Testis (tissue), 3 donors: Measurements from ENCODE around the gene NAXE. TPM values are rescaled to one million over a fixed set of nuclear protein-coding genes. Genes with fewer than 3 reads are reported as not detected.

Experiments used
- DNase-seq: peaks from one replicate; pipeline ENCODE4 v3.0.0-alpha.2; 2019
- H3K27ac ChIP-seq, 2 donors: fragments of 200-600 bp; sonication (generic); one replicate each; pipeline ENCODE4 v1.5.1; 2019
- H3K27me3 ChIP-seq: fragments of 200-600 bp; sonication (generic); one replicate; pipeline ENCODE4 v1.5.1; 2019
- H3K36me3 ChIP-seq: fragments of 200-600 bp; sonication (generic); one replicate; pipeline ENCODE4 v1.5.1; 2017; ENCODE audit warnings: low read depth; ENCODE audit errors: missing control alignments
- H3K4me1 ChIP-seq: fragments of 200-600 bp; sonication (generic); one replicate; pipeline ENCODE4 v1.5.1; 2019
- H3K4me3 ChIP-seq, 2 donors: fragments of 200-600 bp; sonication (generic); one replicate each; pipeline ENCODE4 v1.5.1; 2017 to 2019
- H3K9me3 ChIP-seq: fragments of 200-600 bp; sonication (generic); one replicate; pipeline ENCODE4 v1.5.1; 2017
- CTCF ChIP-seq, 3 experiments: fragments of 450-650 bp in 2 of 3; fragments of 200-600 bp in 1 of 3; sonication (generic) in 1 of 3; IDR thresholded peaks; one replicate each; pipeline ENCODE4 v1.5.1; 2016 to 2019; ENCODE audit warnings: antibody characterized with exemption in 3 of 3, mild to moderate bottlenecking in 2 of 3, moderate library complexity in 1 of 3
- POLR2A ChIP-seq: fragments of 450-650 bp; IDR thresholded peaks from one replicate; pipeline ENCODE4 v1.6.1; 2017; ENCODE audit warnings: antibody characterized with exemption, mild to moderate bottlenecking, moderate library complexity
- WGBS, 2 donors: methylation state at CpG; one replicate each; pipeline ENCODE4 v1.1.5; 2018; 5-methylcytosine and 5-hydroxymethylcytosine counted together
- intact Hi-C: fragments of 100-400 bp; cut with DNase I; formaldehyde crosslinking; loops from one replicate; pipeline ENCODE4 v1.15.1; 2023; ENCODE audit warnings: low total_unique reads
- polyA plus RNA-seq: library from polyadenylated mRNA; stranded (reverse); fragments of 350-450 nt; fragmentation: Illumina TruSeq; extraction: RNeasy Lipid Tissue Mini Kit (QIAGEN cat#74804); gene quantifications from one replicate; pipeline ENCODE4 v1.2.3, GENCODE V29; 2014; ENCODE audit warnings: low read depth, low replicate concordance; ENCODE audit not compliant: insufficient read depth
- total RNA-seq, 2 donors: library from RNA; depleted of rRNA; stranded (reverse); fragments of >200 nt; gene quantifications; one replicate each; pipeline ENCODE4 v1.2.3, GENCODE V29; 2016

The NAXE gene
- total and polyA plus RNA-seq, 3 donors from 2014 or later: 110 to 200 (median 142) TPM

DNA sequence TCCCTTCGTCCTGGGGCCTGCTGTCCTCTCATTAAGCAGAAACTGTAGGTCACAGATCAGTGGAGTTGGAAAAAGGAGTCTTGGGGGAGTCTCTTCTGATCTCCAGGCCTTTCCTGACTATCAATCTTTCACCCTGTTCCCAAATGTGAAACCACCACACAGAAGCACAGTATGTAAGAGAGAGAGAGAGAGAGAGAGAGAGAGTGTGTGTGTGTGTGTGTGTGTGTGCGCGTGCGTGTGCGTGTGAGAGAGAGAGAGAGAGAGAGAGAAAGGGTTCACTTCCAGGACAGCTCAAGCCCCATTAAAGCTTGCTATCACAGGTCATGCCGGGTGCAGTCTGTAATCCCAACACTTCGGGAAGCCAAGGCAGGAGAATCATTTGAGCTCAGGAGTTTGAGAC, 13.5 kb upstream of the NAXE start:
- no peaks in the 10 kb centered on the region for H3K4me1 ChIP-seq
- H3K27me3 ChIP-seq: no peaks in the 10 kb centered on the region
- H3K4me3 ChIP-seq: no peak overlapping the region
- no peaks in the 10 kb centered on the region for H3K9me3 ChIP-seq
- no peak for TF ChIP-seq POLR2A
- no peak for TF ChIP-seq CTCF (IDR thresholded peaks at IDR 0.05)
- DNase-seq: no peak
- 50 to 54% methylated on average over 7 of the region's 7 CpGs for WGBS, 2 donors
- no peaks in the 10 kb centered on the region for H3K36me3 ChIP-seq
- H3K27ac ChIP-seq: no peak overlapping the region
- intact Hi-C loops: no loop called here

DNA sequence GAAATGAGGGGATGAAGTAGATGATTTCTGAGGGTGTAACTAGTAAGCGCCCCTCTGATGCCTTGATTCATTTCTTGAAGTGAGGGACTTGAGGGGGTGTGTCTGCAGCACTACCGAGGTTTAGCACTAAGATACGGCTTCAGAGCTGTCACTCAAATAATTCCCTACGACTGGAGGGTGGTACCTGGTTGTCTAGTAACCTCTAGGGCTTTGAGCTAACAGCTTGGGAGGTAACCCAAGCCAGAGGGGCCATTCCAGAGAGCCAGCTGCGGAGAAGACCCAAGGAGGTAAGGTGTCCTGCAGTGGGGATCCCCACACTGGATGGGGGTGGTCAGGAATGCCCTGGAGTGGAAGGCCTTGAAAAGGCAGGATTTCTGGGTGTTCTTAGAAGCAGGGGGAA, 12.1 kb upstream of the NAXE start, which contains the start of gene TTC24:
TSS of gene TTC24 (plus strand) at position 252 of the 400 bp plus-strand sequence. CDS start 1,642 bp downstream, outside the sequence.
- Histone ChIP-seq H3K27me3 (no peaks in the 10 kb centered on the region), H3K4me3 (no peak within 1 kb of the TSS), H3K9me3 (no peaks in the 10 kb centered on the region), H3K27ac (no peak within 1 kb of the TSS), H3K36me3 (no peaks in the 10 kb centered on the region), H3K4me1 (no peaks in the 10 kb centered on the region)
- intact Hi-C loops: no loop called here
- TF ChIP-seq POLR2A: no peak
- TF ChIP-seq CTCF (IDR thresholded peaks at IDR 0.05): no peak
- DNase-seq: no peak
- WGBS, 2 donors: 87 to 89% methylated on average over 5 of the region's 5 CpGs

DNA sequence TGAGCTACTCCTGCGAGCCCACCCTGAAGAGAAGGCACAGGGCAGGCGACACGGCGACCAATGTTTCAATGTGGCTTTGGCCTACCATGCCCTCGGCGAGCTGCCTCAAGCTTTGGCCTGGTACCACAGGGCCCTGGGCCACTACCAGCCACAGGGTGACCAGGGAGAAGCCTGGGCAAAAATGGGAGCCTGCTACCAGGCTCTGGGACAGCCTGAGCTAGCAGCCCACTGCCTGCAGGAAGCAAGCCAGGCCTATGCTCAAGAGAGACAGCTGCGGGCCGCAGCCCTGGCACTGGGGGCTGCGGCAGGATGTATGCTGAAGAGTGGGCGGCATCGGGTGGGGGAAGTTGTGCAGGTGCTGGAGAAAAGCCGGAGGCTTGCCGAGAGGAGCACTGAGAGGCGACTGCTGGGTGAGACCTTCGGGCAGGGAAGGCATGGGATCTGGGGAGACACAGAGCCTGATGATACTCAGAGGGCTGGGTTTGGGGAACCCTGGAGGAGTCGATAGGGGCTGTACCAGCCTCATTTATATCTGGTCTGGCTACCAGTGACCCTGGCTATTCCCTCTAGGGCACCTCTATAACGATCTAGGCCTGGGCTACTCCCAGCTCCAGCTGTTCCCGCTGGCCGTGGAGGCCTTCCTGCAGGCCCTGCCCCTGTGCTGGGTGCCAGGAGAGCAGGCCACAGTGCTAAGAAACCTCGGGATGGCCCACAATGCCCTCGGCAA, 9.8 kb upstream of the NAXE start:
- no peaks in the 10 kb centered on the region for H3K27me3 ChIP-seq
- H3K27ac ChIP-seq: no peak overlapping the region
- H3K36me3 ChIP-seq: no peaks in the 10 kb centered on the region
- 66 to 84% methylated on average over 16 to 21 of the region's 21 CpGs for WGBS, 2 donors
- no peaks in the 10 kb centered on the region for H3K9me3 ChIP-seq
- intact Hi-C loops: loop anchor here (10.0 kb wide), 1 partner anchor 73 kb away; no protein-coding TSS in a partner anchor
- TF ChIP-seq POLR2A (no peak), CTCF (IDR thresholded peaks at IDR 0.05) (no peak)
- no peak overlapping the region for H3K4me3 ChIP-seq
- DNase-seq: no peak
- H3K4me1 ChIP-seq: no peaks in the 10 kb centered on the region

GRCh38 chr1:156582388-156583017, 9.1 kb upstream of the NAXE start:
- intact Hi-C loops: loop anchor here (10.0 kb wide), 1 partner anchor 72 kb away; no protein-coding TSS in a partner anchor
- Histone ChIP-seq H3K27ac (no peak overlapping the region), H3K27me3 (no peaks in the 10 kb centered on the region), H3K4me1 (no peaks in the 10 kb centered on the region), H3K4me3 (no peak overlapping the region), H3K36me3 (no peaks in the 10 kb centered on the region), H3K9me3 (no peaks in the 10 kb centered on the region)
- TF ChIP-seq POLR2A: no peak
- no peak for TF ChIP-seq CTCF (IDR thresholded peaks at IDR 0.05)
- WGBS, 2 donors: 79 to 84% methylated on average over 9 of the region's 9 CpGs
- DNase-seq: no peak
